Umbilical cord (tissue), 2 donors: ENCODE data around the gene SOX9. TPM values are rescaled to one million over a fixed set of nuclear protein-coding genes. Genes with fewer than 3 reads are reported as not detected.
A peak's percentile ranks its signal among the peaks of the same experiment; 100 is the strongest.

ENCODE experiments used
- DNase-seq: peaks from one replicate; pipeline ENCODE4 v3.0.0-alpha.2; 2015; ENCODE audit warnings: low spot score
- total RNA-seq: library from RNA; depleted of rRNA; stranded (reverse); fragments of >200 nt; gene quantifications from one replicate; pipeline ENCODE4 v1.2.3, GENCODE V29; 2014; ENCODE audit warnings: low replicate concordance; ENCODE audit not compliant: insufficient read depth

SOX9 gene
- total RNA-seq, 1 donor from 2014 or later: 1.2 TPM

DNA sequence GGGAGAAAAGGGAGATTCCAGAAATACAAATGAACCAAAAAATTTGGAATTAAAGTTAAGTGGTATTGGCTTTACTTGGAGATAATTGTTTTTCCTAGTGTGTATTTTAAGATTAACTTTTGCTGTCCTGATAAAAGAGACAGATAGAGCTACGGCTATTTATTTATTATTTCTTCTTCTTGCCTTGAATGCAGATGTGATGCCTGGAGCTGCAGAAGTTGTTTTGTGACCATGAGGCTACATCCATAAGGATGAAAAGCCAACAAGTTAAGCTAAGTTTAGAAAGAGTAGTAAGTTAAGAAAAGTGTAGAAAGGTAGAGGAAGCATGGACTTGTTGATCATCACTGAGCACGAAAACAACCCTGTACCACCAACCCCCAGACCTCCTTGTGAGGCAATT, 41.7 kb downstream of the SOX9 start:
- no peak for DNase-seq

- no peak for DNase-seq
These were observed 42.7 kb downstream of the SOX9 start for GRCh38 chr17:72163474-72163873.

DNA sequence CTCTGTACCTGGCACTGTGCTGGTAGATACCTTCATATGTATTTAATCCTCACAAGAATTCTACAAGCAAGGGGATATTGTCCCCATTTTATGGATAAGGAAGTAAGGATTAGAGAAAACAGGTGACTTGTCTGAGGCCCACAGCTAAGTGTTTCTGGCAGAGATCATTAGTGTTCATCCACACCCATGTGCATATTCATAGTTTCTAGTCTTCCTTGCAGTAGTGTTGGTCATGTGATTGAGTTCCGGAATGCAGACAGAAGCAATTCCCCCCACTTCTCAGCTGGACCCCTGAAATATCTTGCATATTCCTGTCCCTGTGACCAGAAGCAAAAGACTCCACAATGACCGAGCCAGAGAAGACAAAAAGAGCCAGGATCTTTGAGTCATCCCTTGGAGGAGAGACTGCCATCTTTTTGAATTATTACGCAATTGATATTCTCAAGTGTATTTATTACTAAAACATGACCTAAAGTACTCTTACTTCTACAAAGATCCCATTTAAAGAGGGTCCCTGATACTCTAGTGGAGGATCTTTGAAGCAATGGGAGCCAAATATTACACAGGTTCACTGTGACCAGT, 43.4 kb downstream of the SOX9 start:
- DNase-seq: no peak

GRCh38 chr17:72165192-72165866, 44.5 kb downstream of the SOX9 start:
- DNase-seq: no peak

GRCh38 chr17:72165867-72166439, 45.1 kb downstream of the SOX9 start:
- DNase-seq: no peak

DNA sequence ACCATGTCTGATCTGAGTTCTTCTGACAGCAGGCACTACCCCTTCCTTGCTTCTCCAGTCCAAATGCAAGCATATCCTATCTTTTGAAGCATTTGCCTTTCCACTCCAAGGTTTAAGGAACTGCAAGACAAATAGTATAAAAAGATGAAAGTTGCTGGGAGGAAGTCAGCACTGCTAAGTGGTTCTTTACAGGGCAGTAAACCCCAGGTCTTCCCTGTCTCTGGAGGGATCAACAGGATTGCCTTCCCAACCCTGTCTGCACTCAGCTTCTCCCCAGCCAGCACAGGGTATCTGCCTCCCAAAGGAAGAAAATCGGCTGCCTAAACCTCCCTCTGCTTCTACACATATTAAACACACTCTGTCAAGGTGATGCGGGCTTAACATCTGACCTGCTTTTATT, 46.8 kb downstream of the SOX9 start:
- peak; percentile 39 for DNase-seq

DNA sequence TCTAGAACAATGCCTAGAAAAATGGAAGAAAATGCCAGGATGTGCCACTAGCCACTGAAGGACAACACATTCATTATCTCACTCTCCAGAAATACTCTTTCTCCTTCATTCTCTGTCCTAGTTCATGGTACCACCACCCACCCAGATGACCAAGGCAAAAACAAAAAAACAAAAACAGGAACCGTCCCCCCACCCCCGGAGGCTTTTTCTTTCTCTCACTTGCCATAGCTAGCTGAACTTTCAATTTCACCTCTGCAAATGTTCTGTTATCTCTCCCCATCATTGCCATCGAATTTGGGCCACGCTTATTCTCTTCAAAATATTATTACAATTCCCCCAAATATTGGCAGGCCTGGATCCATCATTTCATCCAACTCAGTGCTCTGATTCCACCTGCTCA, 49.0 kb downstream of the SOX9 start:
- no peak for DNase-seq

DNA sequence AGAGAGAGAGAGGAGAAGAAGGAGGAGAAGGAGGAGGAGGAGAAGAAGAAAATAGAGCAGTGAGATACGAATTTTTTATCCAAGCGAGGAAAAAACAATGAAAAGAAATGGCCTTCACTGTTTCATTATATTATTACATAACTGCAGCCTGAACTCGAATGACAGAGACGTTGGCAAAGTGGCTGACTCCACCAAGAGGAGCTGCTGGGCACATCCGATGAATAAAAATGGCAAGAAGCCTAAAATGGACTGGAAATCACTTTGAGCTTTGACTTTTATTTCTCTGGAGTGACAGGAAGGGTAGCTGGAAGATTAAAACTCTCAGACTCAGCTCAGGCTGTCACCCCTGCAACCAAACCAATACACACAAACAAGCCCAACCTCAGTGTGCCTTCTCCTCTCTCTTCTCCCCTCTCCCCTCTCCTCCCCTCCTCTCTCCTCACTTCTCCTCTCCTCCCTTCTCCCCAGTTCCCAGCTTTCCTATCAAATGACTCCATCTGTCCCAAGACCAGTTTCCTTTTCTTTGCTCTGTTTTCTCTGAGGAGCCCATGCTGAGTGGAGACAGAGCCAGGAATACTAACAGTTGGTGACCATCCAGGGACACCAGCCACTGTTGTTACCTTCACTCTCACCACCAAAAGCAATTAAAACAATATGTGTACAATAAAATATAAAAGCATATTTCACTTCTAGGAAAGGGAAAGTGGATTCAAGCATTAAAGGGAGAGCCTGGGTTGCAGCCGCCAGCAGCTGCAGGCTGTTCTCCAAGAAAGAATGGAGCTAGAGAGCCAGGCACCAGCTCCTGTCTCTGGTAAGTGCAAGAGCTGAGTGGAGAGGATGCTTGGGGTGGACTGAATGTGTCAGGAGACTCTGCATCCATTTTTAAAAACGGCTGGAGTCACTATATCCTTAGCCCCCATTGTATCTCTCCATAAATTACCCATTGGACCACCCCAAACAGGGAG, 51.2 kb downstream of the SOX9 start:
- DNase-seq: no peak

DNA sequence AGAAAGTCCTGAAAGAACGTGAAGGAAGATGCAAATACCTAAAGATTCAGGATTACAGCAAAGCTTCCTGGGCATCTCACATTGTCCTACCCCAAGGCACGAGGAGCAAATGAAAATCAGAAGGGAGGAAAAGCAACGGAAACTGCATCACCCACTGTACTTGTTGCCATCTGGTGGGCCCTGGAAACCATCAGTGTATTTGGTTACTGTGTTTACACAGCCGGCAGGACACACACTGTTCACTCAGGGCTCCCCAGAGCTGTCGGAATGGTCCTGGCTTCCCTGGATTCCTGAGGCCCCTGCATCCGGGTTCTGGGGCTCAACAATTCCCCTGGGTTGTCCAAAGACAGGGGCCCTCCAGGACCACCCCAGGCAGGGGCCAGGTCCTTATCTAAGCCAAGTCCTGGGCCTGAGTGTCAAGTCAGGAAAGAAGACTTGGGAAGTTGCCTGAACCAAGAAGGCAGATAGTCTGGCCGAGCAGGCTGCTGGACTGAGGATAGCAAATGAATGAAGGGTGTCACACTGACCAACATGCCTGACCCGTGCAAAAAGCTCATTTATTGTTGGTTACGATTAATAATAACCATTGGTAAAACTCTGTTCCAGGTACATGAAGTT, 52.8 kb downstream of the SOX9 start:
- DNase-seq: no peak

- DNase-seq: no peak
These were observed 54.4 kb downstream of the SOX9 start for GRCh38 chr17:72175263-72175662.
